Skeletal muscle cell (primary cell): ENCODE data around the gene PTPRE.

ENCODE experiments used
- DNase-seq: peaks from one replicate; pipeline ENCODE4 v3.0.0-alpha.2; 2010; ENCODE audit warnings: low read depth
- H3K4me3 ChIP-seq: 2 replicates; pipeline ENCODE4 v1.5.1; 2011; ENCODE audit warnings: low read depth, mild to moderate bottlenecking, control low read depth, low read length, moderate library complexity

PTPRE gene

DNA sequence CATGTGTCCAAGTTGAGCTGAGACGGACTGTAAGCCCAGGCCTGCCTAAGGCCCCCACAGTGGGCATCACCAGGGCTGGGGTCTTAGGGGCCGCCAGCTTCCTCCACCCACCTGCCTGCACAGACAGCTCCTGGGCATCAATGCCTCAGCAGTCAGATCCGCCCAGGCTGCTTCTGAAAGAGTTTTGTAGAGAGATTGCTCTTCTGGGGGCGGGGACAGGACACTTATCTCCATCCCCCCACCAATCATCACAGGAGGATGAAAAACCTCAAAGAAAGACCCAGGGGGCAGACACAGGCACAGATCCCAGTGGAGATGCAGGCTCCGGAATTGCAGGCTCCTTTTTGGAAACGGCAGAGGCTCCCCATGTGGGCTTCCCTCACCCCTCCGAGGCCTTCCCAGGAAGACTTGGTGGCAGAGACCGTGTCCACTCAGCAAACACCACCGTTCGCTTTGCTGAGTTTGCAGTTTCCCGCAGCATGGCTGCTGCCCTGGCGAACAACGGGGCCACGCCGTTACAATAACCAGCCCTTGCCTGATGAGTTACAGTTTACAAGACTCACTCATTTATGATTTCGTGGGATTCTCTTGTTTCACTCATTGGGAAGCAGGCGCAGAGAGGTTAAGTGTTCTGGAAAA, 122.9 kb downstream of the PTPRE start:
- no peak for DNase-seq
- no peak overlapping the region for H3K4me3 ChIP-seq

DNA sequence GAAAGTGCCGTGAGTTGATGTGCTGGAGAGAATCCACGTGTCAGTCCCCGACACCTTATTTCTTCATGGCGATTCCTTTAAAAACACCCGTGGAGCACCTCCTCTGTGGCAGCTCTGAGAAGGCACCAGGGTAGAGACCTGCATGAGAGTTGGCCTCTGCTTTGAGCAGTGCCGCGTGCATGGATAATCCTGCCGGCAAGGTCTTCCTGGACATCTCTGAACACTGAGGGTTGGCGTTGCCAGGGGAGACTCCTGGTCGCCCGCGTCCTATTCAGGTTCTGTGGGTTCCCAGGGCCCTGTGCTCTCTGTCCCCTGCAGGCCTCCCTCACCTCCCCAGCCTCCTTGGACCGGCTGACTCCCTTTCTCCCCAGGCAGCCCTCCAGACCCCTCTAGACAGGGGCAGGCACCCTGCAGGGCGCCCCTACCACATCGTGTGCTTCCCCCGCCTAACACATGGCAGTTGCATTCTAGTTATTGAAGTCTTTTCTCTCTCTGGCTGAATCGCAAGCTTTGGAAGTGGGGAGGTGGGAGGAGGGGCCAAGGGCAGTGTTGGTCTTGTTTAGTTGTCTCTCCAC, 123.7 kb downstream of the PTPRE start:
- no peak overlapping the region for H3K4me3 ChIP-seq
- DNase-seq, result no peak

DNA sequence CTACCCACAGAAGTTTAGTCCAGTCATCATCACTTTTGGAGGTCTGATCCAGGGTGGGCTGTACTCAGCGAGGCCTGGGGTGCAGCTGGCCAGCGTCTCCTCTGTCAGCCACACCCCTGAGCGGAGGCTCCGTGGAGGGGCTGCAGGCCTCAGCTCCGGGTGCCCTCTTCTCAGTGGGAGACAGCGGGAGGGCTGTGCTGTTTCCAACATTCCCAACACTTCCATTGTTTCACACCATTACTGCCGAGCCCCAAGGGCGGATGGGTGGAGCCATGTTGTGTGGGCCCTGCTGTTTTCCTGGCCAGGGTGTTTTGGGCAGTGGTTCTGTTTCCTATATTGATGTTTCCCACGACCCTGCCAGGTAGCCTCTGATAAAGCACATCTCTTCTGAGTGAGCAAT, 124.3 kb downstream of the PTPRE start:
- DNase-seq, result no peak
- no peak overlapping the region for H3K4me3 ChIP-seq

DNA sequence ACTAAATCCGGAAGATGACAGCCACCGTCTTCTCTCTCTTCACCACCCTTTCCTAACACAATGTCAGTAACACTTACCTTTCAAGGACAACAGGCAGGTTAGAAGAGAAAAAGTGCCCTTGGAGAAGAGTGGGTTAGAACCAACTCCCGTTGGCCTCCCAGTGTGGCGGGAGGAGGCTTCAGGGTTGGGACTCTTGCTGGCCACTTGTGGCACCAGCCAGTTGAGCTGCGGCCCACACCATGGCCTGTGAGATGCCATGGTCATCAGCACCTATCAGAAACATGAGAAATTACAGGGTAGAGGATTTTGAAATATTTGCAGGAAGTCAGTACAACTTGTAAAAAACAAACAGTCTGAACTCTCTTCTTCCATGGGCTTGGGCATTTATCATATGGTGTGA, 125.6 kb downstream of the PTPRE start:
- H3K4me3 ChIP-seq, result no peak overlapping the region
- DNase-seq, result no peak

DNA sequence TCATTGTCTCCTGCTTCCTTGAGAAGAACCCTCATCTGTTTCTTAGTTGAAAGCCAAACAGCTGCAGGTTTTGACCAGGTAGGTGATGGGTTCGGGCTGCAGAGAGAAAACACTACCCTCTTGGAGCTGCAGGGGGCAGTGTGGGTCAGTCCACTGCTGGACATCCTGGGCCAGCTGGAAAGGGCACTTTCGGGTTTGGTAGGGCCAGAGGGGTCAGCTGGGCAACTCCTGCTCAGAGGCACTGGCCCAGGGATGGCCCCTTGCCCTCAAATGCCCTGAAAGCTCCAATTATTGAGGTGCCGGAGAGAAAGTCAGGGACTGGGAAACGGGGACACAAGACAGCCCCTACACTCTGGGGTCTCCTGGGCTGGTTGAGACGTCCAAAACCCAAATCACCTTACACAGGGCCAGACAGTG, 128.7 kb downstream of the PTPRE start:
- no peak overlapping the region for H3K4me3 ChIP-seq
- no peak for DNase-seq

DNA sequence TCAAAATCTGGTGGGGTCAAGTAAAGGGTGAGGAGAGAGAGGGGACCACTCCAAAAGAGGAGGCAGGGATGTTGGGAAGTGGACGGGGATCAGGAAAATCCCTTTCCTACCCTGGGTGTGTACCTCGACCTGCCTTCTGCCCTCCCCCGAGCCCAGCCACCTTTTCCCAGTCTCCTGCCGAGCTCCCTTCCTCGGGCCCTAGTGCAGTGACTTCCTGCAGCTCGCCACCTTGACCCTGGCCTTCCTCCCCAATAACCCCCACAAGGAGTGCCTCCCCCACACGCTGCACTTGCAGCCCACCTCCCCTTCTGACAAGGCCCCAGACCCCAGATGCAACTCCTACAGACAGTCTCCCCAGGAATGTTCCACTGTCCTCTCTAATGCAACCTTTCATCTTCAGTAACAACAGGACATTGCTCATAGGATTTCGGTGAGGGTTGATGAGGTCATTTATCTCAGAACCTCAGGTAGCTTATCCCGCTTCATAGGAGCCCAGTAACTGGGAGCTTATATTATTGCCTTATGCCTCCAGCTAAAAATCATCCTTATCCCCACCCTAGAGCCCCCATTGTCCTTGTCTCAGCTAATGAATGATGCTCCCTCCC, 129.2 kb downstream of the PTPRE start:
- H3K4me3 ChIP-seq, result no peak overlapping the region
- DNase-seq, result no peak

DNA sequence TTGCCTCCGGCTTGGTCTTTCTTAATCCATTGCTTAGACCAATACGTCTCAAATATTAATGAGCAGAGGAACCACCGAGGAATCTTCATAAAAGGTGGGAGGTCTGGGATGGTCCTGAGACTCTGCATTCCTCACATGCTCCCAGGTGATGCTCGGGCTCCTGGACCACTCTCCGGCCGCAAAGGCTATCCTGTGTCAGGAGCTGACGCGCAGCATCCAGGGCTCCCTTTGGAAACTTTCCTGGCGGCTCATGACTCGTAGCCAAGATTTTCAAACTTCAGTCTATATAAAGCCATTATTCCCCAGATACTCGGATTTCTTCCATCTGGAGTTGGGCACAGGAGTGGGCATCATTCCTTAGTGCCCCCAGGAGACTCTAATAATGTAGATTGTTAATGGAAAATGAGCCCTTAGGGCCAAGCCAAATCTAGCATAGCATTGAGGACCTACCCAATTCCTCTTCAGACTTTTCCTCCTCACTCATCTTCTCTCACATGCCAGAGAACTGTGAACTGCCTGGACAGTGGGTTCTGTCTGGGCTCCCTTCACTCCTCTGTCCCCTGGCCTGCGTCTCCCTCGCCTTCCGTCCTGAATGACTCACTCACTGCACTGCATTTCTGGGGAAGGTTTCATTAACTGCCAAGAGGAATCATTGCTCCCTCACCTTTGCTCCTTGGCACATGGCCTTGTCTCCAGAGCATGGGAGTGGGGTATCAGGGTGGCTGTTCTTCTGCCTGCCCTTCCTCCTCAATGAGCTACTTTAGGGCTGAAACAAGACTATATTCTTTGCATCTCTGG, 130.0 kb downstream of the PTPRE start:
- no peak for DNase-seq
- H3K4me3 ChIP-seq, result no peak overlapping the region

DNA sequence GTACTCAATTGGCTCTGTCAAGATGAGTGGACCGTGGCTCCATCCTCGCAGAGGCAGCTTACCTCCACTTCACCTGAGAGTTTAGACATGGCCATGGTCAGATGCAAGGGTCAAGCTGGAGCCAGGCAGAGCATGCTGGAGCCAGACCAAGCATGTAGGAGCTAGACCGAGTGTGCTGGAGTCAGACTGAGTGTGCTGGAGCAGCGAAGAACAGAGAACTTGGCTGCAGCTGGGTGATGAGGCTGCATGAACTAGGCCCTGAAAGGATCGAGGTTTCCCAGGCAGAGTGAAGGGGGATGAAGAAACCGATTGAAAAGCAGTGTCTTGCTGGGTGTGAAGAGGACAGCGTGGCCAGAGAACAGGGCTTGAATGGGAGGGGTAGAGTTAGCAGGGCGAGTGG, 133.2 kb downstream of the PTPRE start:
- H3K4me3 ChIP-seq, result no peak overlapping the region
- DNase-seq, result no peak

DNA sequence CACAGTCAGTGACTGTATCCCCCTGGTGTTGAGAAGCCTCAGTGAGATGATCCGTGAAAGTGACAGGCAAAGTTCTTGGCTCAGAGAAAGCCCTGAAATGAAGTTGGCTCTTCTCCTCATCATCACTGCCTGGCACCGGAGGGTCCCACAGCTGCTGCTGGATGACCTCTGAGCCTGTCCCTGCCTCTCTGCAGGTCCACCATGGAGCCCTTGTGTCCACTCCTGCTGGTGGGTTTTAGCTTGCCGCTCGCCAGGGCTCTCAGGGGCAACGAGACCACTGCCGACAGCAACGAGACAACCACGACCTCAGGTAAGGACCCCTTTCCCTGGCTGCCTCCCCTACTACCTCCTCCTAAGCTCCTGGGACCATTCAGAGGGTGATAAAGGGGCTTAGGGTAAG, 133.8 kb downstream of the PTPRE start:
- no peak overlapping the region for H3K4me3 ChIP-seq
- no peak for DNase-seq

DNA sequence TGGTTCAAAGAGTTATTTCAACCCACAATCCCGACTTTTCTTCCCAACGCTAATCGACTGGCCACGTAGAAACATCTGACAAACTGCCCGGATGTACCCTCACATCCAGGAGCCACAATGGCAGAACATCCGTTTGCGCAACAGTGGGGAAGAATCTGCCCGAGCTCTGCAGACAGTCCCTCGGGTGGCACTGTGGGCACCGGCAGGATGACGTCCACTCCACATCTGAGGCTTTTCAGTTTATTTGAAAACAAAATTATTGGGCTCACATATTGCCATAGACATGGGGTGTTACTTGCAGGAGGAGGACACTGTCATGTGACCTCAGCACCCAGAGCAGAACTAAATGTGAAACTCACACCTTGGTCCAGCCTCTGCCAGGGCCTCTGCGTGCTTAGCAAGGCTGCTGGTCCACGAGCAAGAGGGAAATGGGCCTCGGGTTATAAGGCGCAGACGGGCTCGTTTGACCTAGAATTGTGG, 135.3 kb downstream of the PTPRE start:
- H3K4me3 ChIP-seq, result no peak overlapping the region
- DNase-seq, result no peak

DNA sequence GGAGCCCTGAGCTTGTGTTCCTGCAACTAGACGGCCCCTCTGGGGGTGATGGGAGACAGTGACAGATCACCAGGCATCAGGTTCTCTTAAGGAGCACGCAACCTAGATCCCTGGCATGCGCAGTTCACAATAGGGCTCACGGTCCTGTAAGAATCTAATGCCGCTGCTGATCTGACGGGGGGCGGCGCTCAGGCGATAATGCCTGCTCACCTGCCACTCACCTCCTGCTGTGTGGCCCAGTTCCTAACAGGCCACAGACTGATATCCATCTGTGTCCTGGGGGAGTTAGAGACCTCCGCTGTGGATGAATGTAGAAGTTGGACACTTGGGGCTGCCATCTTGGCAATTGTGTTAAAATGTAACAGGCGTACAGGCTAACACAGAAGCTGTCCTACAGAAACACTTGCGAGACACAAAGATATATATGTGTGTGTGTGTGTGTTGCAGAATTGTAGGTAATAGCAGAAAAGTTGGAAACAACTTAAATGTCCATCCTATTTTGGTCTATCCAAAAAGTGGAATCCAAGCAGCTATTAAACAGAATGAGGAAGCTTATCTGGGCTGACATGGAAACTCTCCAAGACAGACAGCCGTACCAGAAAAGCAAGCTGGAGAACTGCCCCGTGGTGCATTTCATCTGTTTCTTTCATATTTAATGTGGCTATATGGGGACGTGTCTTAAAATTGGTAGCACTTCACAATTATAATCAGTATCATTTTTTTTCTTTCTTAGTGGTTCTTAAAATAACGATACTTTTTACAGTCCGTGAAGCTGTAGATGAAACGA, 136.5 kb downstream of the PTPRE start:
- DNase-seq, result no peak
- H3K4me3 ChIP-seq, result no peak overlapping the region

DNA sequence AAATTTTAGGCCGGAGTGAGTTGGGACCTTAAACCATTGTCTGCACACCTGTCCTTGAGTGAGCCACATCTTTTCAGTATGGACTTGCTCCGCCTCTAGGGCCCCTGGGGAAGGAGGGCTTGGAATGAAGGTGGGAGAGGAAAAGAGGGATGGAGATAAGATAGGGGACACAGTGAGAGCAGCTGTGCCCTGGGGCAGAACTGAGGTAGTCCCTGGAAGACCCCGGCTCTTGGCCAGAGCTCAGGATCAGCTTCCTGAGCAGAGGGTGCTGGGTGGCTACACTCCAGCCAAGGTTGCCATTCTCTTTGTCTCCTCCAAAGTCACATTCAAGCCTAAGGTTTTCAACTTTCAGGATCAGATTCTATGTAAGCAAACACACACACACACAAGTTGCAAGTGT, 137.3 kb downstream of the PTPRE start:
- no peak overlapping the region for H3K4me3 ChIP-seq
- DNase-seq, result no peak

DNA sequence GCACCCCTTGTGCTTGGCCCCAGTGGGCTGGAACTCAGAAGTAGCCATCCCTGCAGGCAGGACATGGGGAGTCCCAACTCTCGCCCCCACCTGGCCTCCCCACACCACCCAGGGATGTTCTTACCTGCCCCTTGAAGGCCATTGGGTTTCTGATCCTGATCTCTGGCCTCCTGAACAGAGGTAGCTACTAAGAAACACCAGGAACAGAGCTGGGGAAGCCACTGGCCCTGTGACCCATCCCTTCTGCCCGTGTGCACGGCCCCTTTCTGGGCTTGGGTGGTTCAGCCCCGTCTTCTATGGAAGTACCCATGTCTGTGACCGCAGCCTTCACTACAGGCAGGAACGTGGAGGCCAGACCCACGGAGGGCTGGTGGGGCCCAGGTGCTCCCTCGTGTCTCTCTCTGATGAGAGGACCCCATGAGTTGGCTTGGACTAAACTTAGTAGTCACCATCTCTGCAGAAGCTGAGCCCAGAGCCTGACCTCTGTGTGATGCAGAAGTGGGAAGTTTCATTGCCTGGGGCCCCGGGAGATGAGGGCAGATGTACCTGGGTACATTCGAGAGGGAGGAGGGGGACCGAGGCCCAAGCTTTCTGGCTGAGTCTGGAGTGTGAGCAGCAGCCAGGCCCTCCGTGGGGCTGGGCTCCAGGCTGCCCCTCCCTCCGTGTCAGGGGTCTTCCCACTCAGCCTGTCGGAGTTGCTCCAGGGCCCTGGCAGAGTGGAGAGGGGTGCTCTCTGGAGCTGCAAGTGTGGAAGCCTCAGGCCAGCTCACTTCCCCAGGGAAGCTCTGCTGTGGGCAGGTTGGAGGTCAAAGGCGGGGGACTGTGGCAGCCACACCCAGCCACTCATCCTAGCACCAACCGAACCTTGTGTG, 138.3 kb downstream of the PTPRE start:
- DNase-seq, result no peak
- no peak overlapping the region for H3K4me3 ChIP-seq

DNA sequence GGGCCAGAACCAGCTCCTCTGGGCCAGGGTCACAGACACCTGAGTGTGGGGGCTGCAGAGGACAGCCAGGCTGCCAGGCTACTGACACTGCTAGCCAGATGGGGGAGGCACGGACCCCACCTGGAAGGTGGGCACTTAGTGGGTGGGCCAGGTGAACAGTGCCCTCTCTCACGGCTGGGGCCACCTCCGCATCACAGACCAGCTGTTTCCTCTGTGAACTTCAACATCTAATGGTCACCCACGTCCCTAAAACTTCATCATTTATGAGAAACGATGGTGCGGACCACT, 138.9 kb downstream of the PTPRE start:
- no peak for DNase-seq
- no peak overlapping the region for H3K4me3 ChIP-seq

DNA sequence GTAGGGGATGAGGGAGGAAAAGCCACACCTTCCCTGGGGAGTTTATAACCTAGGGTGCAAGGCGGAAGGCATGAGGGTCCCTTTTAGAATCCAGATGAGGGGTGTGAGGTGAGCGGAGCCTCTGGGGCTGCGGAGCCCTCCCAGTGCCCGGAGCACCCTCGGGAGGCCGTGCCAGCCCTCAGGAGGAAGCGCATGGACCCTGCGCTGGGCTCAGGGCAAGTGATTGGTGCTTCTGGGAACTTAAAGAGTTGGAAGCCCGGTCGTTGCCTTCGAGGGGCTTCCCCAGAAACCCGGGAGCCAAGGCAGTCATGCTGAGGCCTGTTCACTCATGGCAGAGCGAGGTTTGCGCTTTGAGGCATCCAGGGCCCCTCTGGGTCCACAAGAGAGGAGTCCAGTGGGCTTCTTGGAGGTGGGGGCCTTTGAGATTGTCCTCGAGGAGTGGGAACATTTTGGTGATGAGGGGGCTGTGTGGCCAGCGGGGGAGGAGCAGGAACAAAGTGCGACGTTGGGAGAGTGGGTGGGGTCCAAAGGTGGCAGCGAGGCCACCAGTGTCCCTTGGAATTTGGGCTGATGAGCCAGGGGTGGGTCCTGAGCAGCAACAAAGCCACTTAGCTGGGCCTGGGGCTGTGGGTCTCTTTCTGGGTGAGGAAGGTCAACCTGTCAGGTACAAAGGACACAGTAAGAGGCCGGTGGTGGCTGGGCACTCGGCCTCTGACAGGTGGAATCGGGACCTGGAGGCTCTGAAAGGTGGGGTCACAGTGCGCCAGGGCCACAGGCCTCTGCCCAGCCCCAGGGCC, 139.5 kb downstream of the PTPRE start:
- no peak for DNase-seq

DNA sequence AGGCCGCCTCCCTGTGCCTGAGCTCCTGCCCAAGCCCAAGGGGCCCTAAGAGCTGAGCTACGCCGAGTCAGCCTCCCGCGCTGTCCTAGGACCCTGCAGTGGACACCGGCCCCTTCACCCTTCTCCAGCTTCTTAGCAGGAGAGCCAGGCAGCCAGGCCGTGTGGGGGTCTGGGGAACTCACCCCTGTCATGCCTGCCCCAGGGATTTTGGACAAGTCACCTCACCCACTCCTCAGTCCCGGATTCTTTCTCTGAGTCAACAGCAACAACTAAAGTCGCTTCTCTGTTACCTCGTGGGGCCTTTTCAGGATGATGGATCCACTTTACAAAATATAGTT, 140.0 kb downstream of the PTPRE start:
- DNase-seq, result no peak
- H3K4me3 ChIP-seq, result no peak overlapping the region

More for the DNA sequence above, 139.5 kb downstream of the PTPRE start:
- H3K4me3 ChIP-seq, result no peak overlapping the region

DNA sequence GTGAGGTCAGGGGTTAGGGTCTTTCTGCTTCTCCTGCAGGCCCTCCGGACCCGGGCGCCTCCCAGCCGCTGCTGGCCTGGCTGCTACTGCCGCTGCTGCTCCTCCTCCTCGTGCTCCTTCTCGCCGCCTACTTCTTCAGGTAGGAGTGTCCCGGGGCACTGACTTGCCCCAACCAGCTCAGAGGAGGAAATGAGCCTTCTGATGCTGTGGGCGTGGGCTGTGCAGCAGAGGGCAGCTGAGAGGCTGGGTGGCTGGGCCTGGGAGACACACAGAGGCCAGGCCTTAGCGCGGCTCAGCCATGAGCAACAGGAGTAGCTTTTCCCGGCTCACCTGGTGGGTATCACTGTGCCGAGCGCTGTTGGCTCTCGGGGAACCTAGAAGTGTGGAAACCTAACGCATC, 140.4 kb downstream of the PTPRE start:
- no peak overlapping the region for H3K4me3 ChIP-seq
- DNase-seq, result no peak
